LNCAP (cell line): ENCODE results near the gene SPOP.

Experiments used
- CTCF ChIP-seq: fragments of 450-650 bp; IDR thresholded peaks from 2 replicates; pipeline ENCODE4 v1.5.1; 2017; ENCODE audit warnings: mild to moderate bottlenecking

SPOP gene

GRCh38 chr17:49677933-49678847 is at the start of gene SPOP:
Gene SPOP, minus strand, starts transcription at chr17:49678097. Its CDS starts 55,287 bp downstream, at chr17:49622810.
- TF ChIP-seq CTCF = no peak

GRCh38 chr17:49727380-49727779 is 49.5 kb upstream of the SPOP start:
- TF ChIP-seq CTCF = no peak

GRCh38 chr17:49725452-49726130 is 47.7 kb upstream of the SPOP start:
- TF ChIP-seq CTCF = no peak

- TF ChIP-seq CTCF = no peak
Measured at GRCh38 chr17:49723423-49723822, 45.5 kb upstream of the SPOP start.

- TF ChIP-seq CTCF = no peak
Measured at GRCh38 chr17:49722066-49722465, 44.2 kb upstream of the SPOP start.

- no peak for TF ChIP-seq CTCF
Measured at GRCh38 chr17:49717371-49717861, 39.5 kb upstream of the SPOP start.

- TF ChIP-seq CTCF = no peak
Measured at GRCh38 chr17:49716668-49717364, 38.9 kb upstream of the SPOP start.
